Measurements from ENCODE around the gene KRTAP10-3. TPM values are rescaled to one million over a fixed set of nuclear protein-coding genes. Genes with fewer than 3 reads are reported as not detected.

KRTAP10-3 gene
- total RNA-seq, 1 donor from 2014 or later = not detected

DNA sequence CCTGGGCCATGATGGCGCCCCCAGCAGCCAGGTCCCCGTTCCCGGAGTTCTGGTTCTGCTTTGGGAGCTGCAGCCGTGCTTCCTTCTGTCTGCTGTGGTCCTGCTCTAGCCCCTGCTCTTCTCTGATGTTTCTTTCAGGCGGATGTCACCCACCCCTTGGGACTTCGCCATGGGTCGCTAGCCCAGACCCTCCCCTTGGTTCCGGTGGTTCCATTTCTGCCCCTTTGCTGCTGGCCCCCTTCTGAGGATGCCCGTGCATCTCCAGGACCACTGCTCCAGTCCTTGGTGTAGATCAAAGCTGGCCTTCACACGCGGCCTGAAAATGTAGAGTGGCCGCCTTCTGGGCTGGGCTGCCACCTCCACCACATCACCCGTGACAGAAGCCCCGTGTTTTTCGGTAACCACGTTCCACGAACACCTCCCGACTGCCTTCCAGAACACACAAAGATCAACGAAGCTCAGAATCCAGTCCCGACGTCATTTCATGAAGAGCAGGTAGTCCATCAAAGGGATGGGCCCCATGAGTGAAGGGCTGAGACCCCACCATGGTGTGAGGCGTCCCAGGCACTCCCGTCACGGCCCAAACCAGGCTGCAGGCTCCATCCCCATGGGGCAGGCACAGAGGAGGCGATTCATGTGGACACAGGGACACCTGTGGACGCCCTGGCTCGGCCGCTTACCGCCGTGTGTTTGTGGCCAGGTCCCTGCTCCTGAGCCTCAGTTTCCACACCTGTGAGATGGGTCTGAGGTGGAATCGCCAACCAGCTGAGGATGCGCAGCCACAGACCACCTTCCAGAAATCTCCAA, 43.0 kb downstream of the KRTAP10-3 start:
- no peak for DNase-seq

DNA sequence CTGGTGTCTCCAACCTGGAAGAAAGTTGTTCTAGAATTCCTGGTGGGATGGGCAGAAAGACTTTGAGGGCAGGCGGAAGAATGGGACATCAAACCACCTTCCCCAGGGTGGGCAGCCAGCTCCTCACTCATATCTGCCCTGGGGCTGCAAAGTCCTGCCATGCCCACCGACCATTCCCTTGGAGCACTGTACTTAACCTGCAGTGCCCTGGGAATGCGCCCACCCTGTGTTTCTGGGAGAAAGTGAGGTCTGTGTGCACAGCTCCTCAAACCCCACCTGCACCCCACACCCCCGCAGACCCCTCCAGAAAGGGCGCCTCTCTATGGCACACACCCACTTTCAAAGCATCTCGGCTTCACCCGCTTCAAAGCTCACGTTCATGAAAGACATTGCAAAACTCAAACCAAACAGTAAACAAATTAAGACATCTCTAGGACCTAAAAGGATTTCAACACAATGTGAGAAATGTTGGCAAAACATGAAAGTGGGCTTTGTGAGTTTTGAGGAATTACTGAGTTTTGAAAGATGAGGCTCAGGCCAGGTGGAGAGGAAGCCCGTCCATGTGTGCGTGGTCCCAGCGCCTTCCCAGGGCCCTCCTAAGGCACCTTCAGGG, 43.7 kb downstream of the KRTAP10-3 start:
- DNase-seq = no peak

DNA sequence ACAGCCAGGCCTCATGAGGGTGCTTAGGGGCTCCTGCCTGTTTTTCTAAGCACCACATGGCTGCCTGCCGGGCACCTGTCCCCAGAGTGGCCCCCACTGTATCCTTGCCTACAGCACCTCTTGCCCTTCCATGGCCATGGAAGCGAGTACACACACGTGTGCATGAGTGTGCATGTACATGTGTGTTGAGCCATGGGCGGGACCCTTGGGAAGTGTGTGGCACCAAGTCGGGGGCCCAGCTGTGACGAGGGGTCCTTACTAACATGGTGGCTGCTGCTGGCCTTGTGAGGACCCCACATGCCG, 44.4 kb downstream of the KRTAP10-3 start:
- no peak for DNase-seq

DNA sequence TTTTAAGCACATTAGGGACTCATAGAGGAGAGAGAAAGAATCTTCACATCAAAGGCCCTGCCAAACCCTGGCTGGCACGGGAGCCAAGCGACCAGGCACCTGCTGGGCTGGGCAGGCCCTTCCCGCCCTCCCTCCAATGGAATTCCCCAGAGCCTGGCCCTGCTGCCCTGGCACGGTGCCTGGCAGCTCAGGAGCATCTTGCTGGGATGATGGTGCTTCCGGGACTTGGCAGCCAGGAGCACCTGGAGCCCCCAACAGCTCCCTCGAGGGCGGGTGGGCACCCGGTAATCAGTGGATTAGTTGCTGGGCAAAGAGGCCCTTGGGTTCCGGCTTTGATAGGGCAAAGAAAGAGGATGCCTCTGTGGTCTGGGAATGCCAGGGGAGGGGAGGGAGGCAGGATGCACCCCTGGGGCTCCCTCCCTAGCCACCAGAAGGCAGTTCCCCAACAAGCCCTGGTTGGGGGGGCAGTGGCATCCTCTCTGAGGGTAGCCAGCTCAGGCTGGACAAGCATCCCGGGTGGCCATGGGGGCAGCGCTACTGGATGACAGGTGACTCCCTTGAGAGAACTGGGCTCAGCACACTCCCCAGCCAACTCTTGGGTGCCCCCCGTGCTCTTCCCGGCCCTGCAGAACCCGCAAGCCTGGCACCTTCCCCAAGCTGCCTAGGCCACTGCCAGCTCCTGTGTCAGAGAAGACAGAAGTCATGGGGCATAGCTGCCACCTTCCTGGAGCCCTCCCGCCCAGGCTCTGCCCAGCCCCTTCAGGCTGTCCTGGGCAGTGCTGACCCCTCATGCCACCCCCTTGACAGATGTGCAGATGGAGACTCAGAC, 45.0 kb downstream of the KRTAP10-3 start:
- DNase-seq = no peak

GRCh38 chr21:44512496-44513388, 45.9 kb downstream of the KRTAP10-3 start:
- no peak for DNase-seq

DNA sequence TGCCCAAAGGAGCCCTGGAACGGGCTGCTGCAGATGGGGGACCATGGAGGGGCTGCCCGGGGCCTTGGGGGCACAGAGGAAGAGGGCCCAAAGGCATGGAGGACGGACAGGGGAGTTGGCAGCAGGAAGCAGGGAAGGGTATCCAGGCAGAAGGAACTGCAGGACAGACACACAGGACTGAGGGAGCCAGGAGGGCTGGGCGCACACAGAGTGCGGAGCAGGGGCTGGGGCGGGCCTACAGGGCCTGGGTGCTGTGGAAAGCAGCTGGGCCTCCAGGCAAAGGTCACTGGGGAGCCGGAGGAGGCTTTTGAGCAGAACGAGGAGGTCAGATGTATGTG, 46.7 kb downstream of the KRTAP10-3 start:
- no peak for DNase-seq

DNA sequence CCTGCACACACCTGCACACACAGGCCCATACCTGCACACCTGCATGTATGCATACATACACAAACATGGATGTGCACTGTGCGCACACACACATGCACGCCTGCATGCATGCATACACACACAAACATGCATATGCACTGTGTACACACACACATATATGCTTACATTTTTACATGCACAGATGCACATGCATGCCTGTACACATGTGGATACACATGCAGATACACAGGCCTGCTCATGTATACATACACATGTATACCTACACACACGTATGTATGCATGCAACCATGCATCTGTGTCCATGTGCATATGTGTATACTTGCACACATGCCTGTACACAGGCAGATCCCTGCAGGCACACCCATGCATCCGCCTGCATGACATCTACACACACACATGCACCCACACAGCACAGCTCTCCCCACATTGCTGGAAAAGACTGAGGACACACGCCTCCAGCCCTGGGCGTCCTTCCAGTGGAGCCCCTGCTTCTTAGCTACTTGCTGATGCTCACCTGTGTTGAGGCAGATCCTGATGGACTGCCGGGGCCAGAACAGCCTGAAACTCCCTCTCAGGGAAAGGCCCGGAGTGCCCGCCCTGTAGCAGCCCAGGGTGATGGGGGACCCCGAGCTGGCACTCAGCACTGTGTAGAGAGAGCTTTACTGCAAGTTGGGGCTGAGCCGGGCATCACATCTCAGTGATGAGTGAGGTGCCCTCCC, 47.2 kb downstream of the KRTAP10-3 start:
- DNase-seq = no peak

DNA sequence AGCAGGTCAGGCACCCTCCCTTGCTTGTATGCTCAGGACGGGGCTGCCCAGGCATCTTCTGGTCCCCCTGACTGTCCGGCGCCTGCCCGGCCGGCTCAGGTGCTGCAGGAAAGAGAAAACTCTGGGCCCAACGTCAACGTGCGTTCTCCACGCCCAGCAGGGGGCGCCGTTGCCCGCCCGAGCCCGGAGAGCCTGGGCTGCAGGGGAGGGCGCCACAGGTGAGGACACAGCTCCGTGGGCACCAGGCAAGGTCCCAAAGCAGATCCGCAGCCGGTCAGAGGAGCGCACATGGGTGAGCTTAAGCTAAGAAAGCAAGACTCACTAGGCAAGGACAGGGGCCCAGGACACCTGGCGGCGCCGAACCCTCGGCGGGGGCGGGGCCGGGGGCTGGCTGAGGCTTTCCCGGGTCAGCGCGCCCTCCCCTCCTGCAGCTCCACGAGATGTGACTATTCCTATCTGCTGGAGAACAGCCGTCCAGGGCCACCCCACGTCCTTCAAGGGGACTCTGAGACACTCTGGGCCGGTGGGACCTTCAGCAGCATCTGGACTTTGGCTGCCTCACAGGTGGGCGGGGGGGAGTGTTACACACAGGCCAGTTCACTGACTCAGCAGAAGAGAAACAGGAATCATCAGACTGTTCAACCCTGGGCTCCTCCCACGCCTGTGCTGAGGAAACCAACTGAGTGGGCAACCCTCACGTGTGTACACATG, 47.9 kb downstream of the KRTAP10-3 start:
- DNase-seq = no peak

- no peak for DNase-seq
These were observed 48.5 kb downstream of the KRTAP10-3 start for GRCh38 chr21:44510109-44510507.

DNA sequence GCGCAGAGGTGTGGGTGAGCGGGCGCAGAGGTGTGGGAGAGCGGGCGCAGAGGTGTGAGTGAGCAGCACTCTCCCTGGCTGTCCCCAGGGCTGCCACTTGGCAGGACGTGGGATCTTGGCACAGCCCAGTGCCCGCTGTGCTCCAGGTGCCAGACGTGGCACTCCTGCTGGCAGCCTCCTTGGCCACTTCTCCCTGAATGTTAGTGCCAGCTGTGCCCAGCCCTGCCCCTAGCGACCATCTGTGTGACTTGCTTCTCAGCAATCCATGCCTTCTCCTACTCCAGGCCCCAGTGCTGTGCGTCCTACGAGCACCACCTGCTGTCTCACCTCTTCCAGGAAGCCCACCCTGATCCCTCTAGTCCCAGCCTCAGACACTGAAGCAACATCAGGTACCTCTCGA, 49.1 kb downstream of the KRTAP10-3 start:
- no peak for DNase-seq

- DNase-seq = no peak
These were observed 49.7 kb downstream of the KRTAP10-3 start for GRCh38 chr21:44508711-44509445.

DNA sequence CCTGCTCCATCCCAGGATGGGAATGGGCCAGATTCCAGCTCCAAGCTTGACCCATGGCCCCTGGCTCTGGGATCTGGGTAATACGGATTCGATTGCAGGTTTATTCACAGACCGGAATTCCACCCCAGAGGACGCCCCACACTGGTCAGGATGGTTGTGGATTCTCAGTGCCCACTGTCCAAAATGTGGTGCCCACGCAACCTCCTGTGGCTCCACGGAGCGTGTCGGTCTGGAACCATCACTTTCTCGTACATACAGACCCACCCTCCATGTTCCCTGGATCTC, 50.2 kb downstream of the KRTAP10-3 start:
- no peak for DNase-seq

Other genes with a start within 250 kb of the KRTAP10-3 start
- gene CFAP410, start 219.4 kb downstream of the KRTAP10-3 start, total RNA-seq = 13.0 TPM
- 1.8 TPM for gene TRPM2, start 205.2 kb downstream of the KRTAP10-3 start, total RNA-seq
- gene LRRC3, start 103.3 kb downstream of the KRTAP10-3 start, total RNA-seq = 1.7 TPM
- 0.30 TPM for gene KRTAP10-1, start 18.6 kb downstream of the KRTAP10-3 start, total RNA-seq
- gene KRTAP10-2, start 7.3 kb downstream of the KRTAP10-3 start, total RNA-seq = 0.30 TPM
- gene KRTAP10-4, start 14.9 kb upstream of the KRTAP10-3 start, total RNA-seq = 0.39 TPM
- gene KRTAP10-5, start 21.8 kb upstream of the KRTAP10-3 start, total RNA-seq = not detected
- not detected for gene KRTAP10-6, start 33.7 kb upstream of the KRTAP10-3 start, total RNA-seq
- gene KRTAP10-7, start 41.8 kb upstream of the KRTAP10-3 start, total RNA-seq = 0.99 TPM
- not detected for gene KRTAP10-8, start 53.3 kb upstream of the KRTAP10-3 start, total RNA-seq
- gene KRTAP10-9, start 68.3 kb upstream of the KRTAP10-3 start, total RNA-seq = 0.20 TPM
- gene KRTAP10-10, start 78.6 kb upstream of the KRTAP10-3 start, total RNA-seq = 0.49 TPM
- gene KRTAP10-11, start 87.6 kb upstream of the KRTAP10-3 start, total RNA-seq = 0.69 TPM
- not detected for gene KRTAP12-4, start 95.9 kb upstream of the KRTAP10-3 start, total RNA-seq
- gene KRTAP12-3, start 99.1 kb upstream of the KRTAP10-3 start, total RNA-seq = not detected
- gene KRTAP12-2, start 108.1 kb upstream of the KRTAP10-3 start, total RNA-seq = 1.5 TPM
- gene KRTAP12-1, start 123.4 kb upstream of the KRTAP10-3 start, total RNA-seq = 2.0 TPM
- not detected for gene KRTAP10-12, start 138.4 kb upstream of the KRTAP10-3 start, total RNA-seq
- gene TSPEAR, start 152.8 kb upstream of the KRTAP10-3 start, total RNA-seq = 4.1 TPM
- gene UBE2G2, start 243.0 kb upstream of the KRTAP10-3 start, total RNA-seq = 65.8 TPM